Endothelial cell of umbilical vein (primary cell): ENCODE results near the gene RRP8. TPM values are rescaled to one million over a fixed set of nuclear protein-coding genes. Genes with fewer than 3 reads are reported as not detected.

Experiments
- BruUV-seq: library from RNA; stranded (reverse); fragments of 400-500 nt; replicated peaks from 2 replicates; lab custom pipeline; 2021; lab: Mats Ljungman, UMichigan
- CTCF ChIA-PET: fragments of 300-600, 350-600 bp; sonication (Branson Sonifier 250); formaldehyde crosslinking; loops from one replicate; lab custom pipeline; 2021; ENCODE audit warnings: antibody characterized with exemption, inconsistent platforms; lab: Charles Lee
- POLR2A ChIA-PET: fragments of 300-600, 350-600 bp; sonication (Branson Sonifier 250); formaldehyde crosslinking; loops from one replicate; lab custom pipeline; 2021; ENCODE audit warnings: antibody characterized with exemption, inconsistent platforms; lab: Charles Lee
- DNase-seq: peaks from one replicate; pipeline ENCODE4 v3.0.0-alpha.2; 2011; ENCODE audit warnings: low read depth, low spot score
- FAIRE-seq: peaks from 2 replicates; lab custom pipeline; 2011; peaks lifted over from hg19 to GRCh38; lab: Jason Lieb, UNC
- H2AFZ ChIP-seq: 2 replicates; pipeline ENCODE4 v1.6.0; 2012; ENCODE audit warnings: low read depth, low read length, control low read depth, inconsistent platforms
- H3K27ac ChIP-seq: 2 replicates; pipeline ENCODE4 v1.5.1; 2011; ENCODE audit warnings: low read depth, mild to moderate bottlenecking, control low read depth, low read length, moderate library complexity; ENCODE audit not compliant: insufficient read depth
- H3K27me3 ChIP-seq, 2 experiments: 2 replicates each; pipeline versions ENCODE4 v1.6.0 to v1.6.1; 2011; ENCODE audit warnings: low read length in 2 of 2, mixed read lengths in 1 of 2; ENCODE audit not compliant: control insufficient read depth in 2 of 2, insufficient read depth in 2 of 2
- H3K36me3 ChIP-seq, 2 experiments: 2 replicates in 1 of 2; 3 replicates in 1 of 2; pipeline ENCODE4 v1.5.1; 2011; ENCODE audit warnings: low read length in 2 of 2, mild to moderate bottlenecking in 1 of 2, moderate library complexity in 1 of 2; ENCODE audit not compliant: control insufficient read depth in 2 of 2, insufficient read depth in 2 of 2; ENCODE audit errors: extremely low read depth in 1 of 2
- H3K4me1 ChIP-seq: 3 replicates; pipeline ENCODE4 v1.5.1; 2011; ENCODE audit warnings: mild to moderate bottlenecking, low read length; ENCODE audit not compliant: control insufficient read depth, insufficient read depth; ENCODE audit errors: extremely low read depth
- H3K4me2 ChIP-seq: 2 replicates; pipeline ENCODE4 v1.6.1; 2011; ENCODE audit warnings: low read length, control low read depth, mixed read lengths; ENCODE audit not compliant: insufficient read depth
- H3K4me3 ChIP-seq, 3 experiments: fragments of 200-600 bp in 1 of 3; sonication (generic), shearing (Covaris generic) in 1 of 3; replicated peaks in 1 of 3; 2 replicates each; pipeline ENCODE4 v1.5.1; 2011 to 2016; ENCODE audit warnings: control low read depth in 3 of 3, low read length in 3 of 3, mild to moderate bottlenecking in 2 of 3, inconsistent platforms in 1 of 3, low read depth in 1 of 3, moderate library complexity in 1 of 3; ENCODE audit not compliant: insufficient read depth in 1 of 3
- H3K79me2 ChIP-seq: 2 replicates; pipeline ENCODE4 v1.6.0; 2012; ENCODE audit warnings: low read length, inconsistent platforms; ENCODE audit not compliant: control insufficient read depth, insufficient read depth
- H3K9ac ChIP-seq: replicated peaks from 2 replicates; pipeline ENCODE3; 2011; ENCODE audit warnings: low read length, control low read depth; ENCODE audit not compliant: insufficient read depth; ENCODE audit errors: extremely low read depth
- H3K9me1 ChIP-seq: replicated peaks from 3 replicates; pipeline ENCODE4 v1.6.0; 2011; ENCODE audit warnings: mild to moderate bottlenecking, low read length; ENCODE audit not compliant: control insufficient read depth, insufficient read depth; ENCODE audit errors: extremely low read depth
- H3K9me3 ChIP-seq: replicated peaks from 2 replicates; pipeline ENCODE4 v1.5.1; 2012; ENCODE audit warnings: low read length, inconsistent platforms; ENCODE audit not compliant: control insufficient read depth, insufficient read depth
- H4K20me1 ChIP-seq: replicated peaks from 2 replicates; pipeline ENCODE3; 2011; ENCODE audit warnings: mild to moderate bottlenecking, low read length; ENCODE audit not compliant: control insufficient read depth, insufficient read depth; ENCODE audit errors: extremely low read depth
- EZH2 ChIP-seq: IDR thresholded peaks from 2 replicates; pipeline ENCODE4 v1.6.1; 2012; ENCODE audit warnings: borderline replicate concordance, low read depth, mild to moderate bottlenecking, moderate library complexity, low read length, inconsistent platforms; ENCODE audit not compliant: severe bottlenecking
- FOS ChIP-seq: IDR thresholded peaks from 2 replicates; pipeline ENCODE4 v1.6.1; 2011; ENCODE audit warnings: mild to moderate bottlenecking, low read length, moderate library complexity, borderline replicate concordance; ENCODE audit not compliant: insufficient read depth
- GATA2 ChIP-seq: IDR thresholded peaks from 2 replicates; pipeline ENCODE4 v1.7.0; 2011; ENCODE audit warnings: low read depth, mild to moderate bottlenecking, moderate library complexity, mixed read lengths, low read length; ENCODE audit not compliant: insufficient read length, insufficient read depth
- JUN ChIP-seq: IDR thresholded peaks from 2 replicates; pipeline ENCODE4 v1.6.1; 2011; ENCODE audit warnings: borderline replicate concordance, low read depth; ENCODE audit not compliant: insufficient read length, insufficient read depth
- MYC ChIP-seq: IDR thresholded peaks from one replicate; pipeline ENCODE4 v1.6.1; 2011; ENCODE audit warnings: mild to moderate bottlenecking, low read depth, low read length
- POLR2A ChIP-seq: IDR thresholded peaks from 2 replicates; pipeline ENCODE4 v1.6.1; 2012; ENCODE audit warnings: low read depth, mild to moderate bottlenecking, control low read depth, low read length
- POLR2AphosphoS5 ChIP-seq: IDR thresholded peaks from 2 replicates; pipeline ENCODE4 v1.6.1; 2012; ENCODE audit warnings: low read depth, mild to moderate bottlenecking, control low read depth, low read length, moderate library complexity; ENCODE audit not compliant: insufficient read depth
- dilution Hi-C: fragments of 300-500 bp; cut with MboI; formaldehyde crosslinking; loops from one replicate; pipeline ENCODE4 v1.15.0; 2019; ENCODE audit warnings: low sequenced_read_pairs; ENCODE audit not compliant: extremely low pct_ligation_motif_present
- intact Hi-C: fragments of 100-400 bp; cut with micrococcal nuclease; formaldehyde crosslinking; loops from one replicate; pipeline ENCODE4 v1.10.0; 2022
- polyA plus RNA-seq, 4 experiments: library from polyadenylated mRNA; depleted of rRNA in 3 of 4; stranded (reverse) in 3 of 4; unstranded in 1 of 4; fragments of >200 nt; gene quantifications; 2 replicates each; pipeline versions ENCODE4 v1.2.1 to v1.2.3, GENCODE V29; 2011 to 2012; ENCODE audit warnings: missing spikeins in 1 of 4
- total RNA-seq: library from RNA; stranded (reverse); gene quantifications from 2 replicates; pipeline ENCODE4 v1.2.3, GENCODE V29; 2021
- TF ChIP-seq, protein P1 (sequence below): IDR thresholded peaks from 2 replicates; pipeline ENCODE4 v1.6.1; 2011; ENCODE audit not compliant: insufficient read depth, insufficient read length
- TF ChIP-seq, protein P2 (sequence below), 2 donors: IDR thresholded peaks; 1 replicate in 1 of 2; 2 replicates in 1 of 2; pipeline ENCODE4 v1.5.1; 2011; ENCODE audit warnings: low read length in 2 of 2, mild to moderate bottlenecking in 2 of 2, moderate library complexity in 2 of 2, control low read depth in 1 of 2, inconsistent platforms in 1 of 2, low read depth in 1 of 2; ENCODE audit not compliant: insufficient read depth in 1 of 2; ENCODE audit errors: extremely low read depth in 1 of 2

The RRP8 gene
- total and polyA plus RNA-seq, 2 donors (not counting 3 experiments of a cell fraction or from before 2014, with no cell fraction given) = 6.4 to 19.4 TPM

DNA sequence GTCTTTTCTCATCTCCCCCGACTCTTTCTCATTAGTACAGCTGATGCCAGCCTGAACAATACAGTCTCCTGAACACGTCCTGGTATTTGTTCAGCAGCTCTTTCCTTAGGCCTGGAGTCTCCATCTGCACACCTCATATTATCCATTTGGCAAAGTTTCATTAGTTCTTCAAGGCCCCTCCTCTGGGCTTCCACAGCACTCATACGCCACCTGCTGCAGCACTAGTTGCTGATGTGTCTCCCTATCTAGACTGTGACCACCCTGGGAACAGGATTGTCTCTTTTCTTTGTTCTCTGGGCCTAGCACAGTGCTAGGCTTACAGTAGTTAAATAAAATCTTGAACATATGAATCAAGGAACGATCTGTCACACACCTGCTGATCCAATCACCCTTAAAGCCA lies 35.0 kb upstream of the RRP8 start:
- dilution Hi-C loops = no loop called here
- Histone ChIP-seq H3K4me1 (peaks cover 50% of the 10 kb centered on the region), H2AFZ (no peak overlapping the region), H3K36me3 (peaks cover 0 to 22% of the 10 kb centered on the region in 2 experiments), H4K20me1 (no peaks in the 10 kb centered on the region), H3K79me2 (peaks cover 2% of the 10 kb centered on the region), H3K9me3 (no peaks in the 10 kb centered on the region), H3K27me3 (no peaks in the 10 kb centered on the region), H3K4me2 (no peak overlapping the region), H3K9ac (no peak overlapping the region), H3K9me1 (no peaks in the 10 kb centered on the region), H3K4me3 (no peak overlapping the region), H3K27ac (no peak overlapping the region)
- intact Hi-C loops = no loop called here
- DNase-seq (no peak), FAIRE-seq (no peak)
- POLR2A ChIA-PET = no interaction called here
- no TSS peak for BruUV-seq
- CTCF ChIA-PET = interaction anchor here (0.6 to 2.7 kb wide), 13 partner anchors 9 to 199 kb away, joined by 3 to 15 read pairs (median 4); partner anchors contain the start of genes MRPL17, TAF10 and TPP1
- TF ChIP-seq FOS (no peak), POLR2AphosphoS5 (no peak), EZH2 (no peak), MYC (no peak), POLR2A (no peak), JUN (no peak), GATA2 (no peak)
- TF ChIP-seq, protein P1, sequence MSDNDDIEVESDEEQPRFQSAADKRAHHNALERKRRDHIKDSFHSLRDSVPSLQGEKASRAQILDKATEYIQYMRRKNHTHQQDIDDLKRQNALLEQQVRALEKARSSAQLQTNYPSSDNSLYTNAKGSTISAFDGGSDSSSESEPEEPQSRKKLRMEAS = no peak
- TF ChIP-seq, protein P2, sequence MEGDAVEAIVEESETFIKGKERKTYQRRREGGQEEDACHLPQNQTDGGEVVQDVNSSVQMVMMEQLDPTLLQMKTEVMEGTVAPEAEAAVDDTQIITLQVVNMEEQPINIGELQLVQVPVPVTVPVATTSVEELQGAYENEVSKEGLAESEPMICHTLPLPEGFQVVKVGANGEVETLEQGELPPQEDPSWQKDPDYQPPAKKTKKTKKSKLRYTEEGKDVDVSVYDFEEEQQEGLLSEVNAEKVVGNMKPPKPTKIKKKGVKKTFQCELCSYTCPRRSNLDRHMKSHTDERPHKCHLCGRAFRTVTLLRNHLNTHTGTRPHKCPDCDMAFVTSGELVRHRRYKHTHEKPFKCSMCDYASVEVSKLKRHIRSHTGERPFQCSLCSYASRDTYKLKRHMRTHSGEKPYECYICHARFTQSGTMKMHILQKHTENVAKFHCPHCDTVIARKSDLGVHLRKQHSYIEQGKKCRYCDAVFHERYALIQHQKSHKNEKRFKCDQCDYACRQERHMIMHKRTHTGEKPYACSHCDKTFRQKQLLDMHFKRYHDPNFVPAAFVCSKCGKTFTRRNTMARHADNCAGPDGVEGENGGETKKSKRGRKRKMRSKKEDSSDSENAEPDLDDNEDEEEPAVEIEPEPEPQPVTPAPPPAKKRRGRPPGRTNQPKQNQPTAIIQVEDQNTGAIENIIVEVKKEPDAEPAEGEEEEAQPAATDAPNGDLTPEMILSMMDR (IDR thresholded peaks at IDR 0.05; ENCODE audit: extremely low read depth in 1 of 2, insufficient read depth in 1 of 2, low read depth in 1 of 2, low read length in 2 of 2) = no peak
